Hepatocyte (in vitro differentiated cells): Measurements from ENCODE around the gene DLG3. TPM values are rescaled to one million over a fixed set of nuclear protein-coding genes. Genes with fewer than 3 reads are reported as not detected.

ENCODE experiments used
- DNase-seq: peaks from one replicate; pipeline ENCODE4 v3.0.0-alpha.2; 2016; ENCODE audit warnings: low spot score
- H2AFZ ChIP-seq: fragments of 200-600 bp; sonication (generic); 2 replicates; pipeline ENCODE4 v1.6.0; 2016; ENCODE audit warnings: antibody characterized with exemption, mild to moderate bottlenecking
- H3K27ac ChIP-seq: fragments of 200-600 bp; sonication (generic); 2 replicates; pipeline ENCODE4 v1.5.1; 2016; ENCODE audit warnings: mild to moderate bottlenecking
- H3K27me3 ChIP-seq: fragments of 200-600 bp; sonication (generic); 2 replicates; pipeline ENCODE4 v1.6.1; 2016
- H3K36me3 ChIP-seq: fragments of 200-600 bp; sonication (generic); replicated peaks from 2 replicates; pipeline ENCODE4 v1.5.1; 2016; ENCODE audit warnings: low read depth; ENCODE audit not compliant: insufficient read depth
- H3K4me1 ChIP-seq: fragments of 200-600 bp; sonication (generic); 2 replicates; pipeline ENCODE4 v1.5.1; 2016; ENCODE audit warnings: mild to moderate bottlenecking, moderate library complexity; ENCODE audit not compliant: insufficient read depth
- H3K4me2 ChIP-seq: fragments of 200-600 bp; sonication (generic); 2 replicates; pipeline ENCODE4 v1.6.0; 2016
- H3K4me3 ChIP-seq: fragments of 200-600 bp; sonication (generic); 2 replicates; pipeline ENCODE4 v1.5.1; 2016; ENCODE audit warnings: mild to moderate bottlenecking
- H3K79me2 ChIP-seq: fragments of 200-600 bp; sonication (generic); 2 replicates; pipeline ENCODE4 v1.6.0; 2017; ENCODE audit warnings: mild to moderate bottlenecking
- H3K9me2 ChIP-seq: fragments of 200-600 bp; sonication (generic); replicated peaks from 2 replicates; pipeline ENCODE4 v1.6.0; 2017; ENCODE audit warnings: mild to moderate bottlenecking; ENCODE audit not compliant: insufficient read depth
- H3K9me3 ChIP-seq: fragments of 200-600 bp; sonication (generic); 2 replicates; pipeline ENCODE4 v1.5.1; 2016; ENCODE audit warnings: low read depth, mild to moderate bottlenecking
- H4K20me1 ChIP-seq: fragments of 200-600 bp; sonication (generic); 2 replicates; pipeline ENCODE4 v1.6.0; 2016; ENCODE audit warnings: mild to moderate bottlenecking; ENCODE audit not compliant: insufficient read depth, poor library complexity, severe bottlenecking
- CTCF ChIP-seq: fragments of 200-600 bp; sonication (generic); IDR thresholded peaks from 2 replicates; pipeline ENCODE4 v1.5.1; 2016; ENCODE audit warnings: antibody characterized with exemption, mild to moderate bottlenecking; ENCODE audit not compliant: poor library complexity
- EZH2 ChIP-seq: fragments of 200-600 bp; sonication (generic); IDR thresholded peaks from 2 replicates; pipeline ENCODE4 v1.6.1; 2016; ENCODE audit warnings: antibody characterized with exemption, mild to moderate bottlenecking, borderline replicate concordance
- EZH2phosphoT487 ChIP-seq: fragments of 200-600 bp; sonication (generic); IDR thresholded peaks from one replicate; pipeline ENCODE4 v1.6.1; 2018; ENCODE audit warnings: antibody characterized with exemption, mild to moderate bottlenecking, low read depth, moderate library complexity; ENCODE audit not compliant: unreplicated experiment, severe bottlenecking
- WGBS: methylation state at CpG from one replicate; pipeline ENCODE4 v1.1.6; 2016; ENCODE audit warnings: low lambda C conversion rate; ENCODE audit errors: missing lambda C conversion rate; 5-methylcytosine and 5-hydroxymethylcytosine counted together
- polyA plus RNA-seq: library from polyadenylated mRNA; unstranded; fragments of >200 nt; fragmentation: Nextera tagmentation; extraction: Ambion mirVana; gene quantifications from 2 replicates; pipeline ENCODE4 v1.2.1, GENCODE V29; 2016
- small RNA-seq: library from RNA; depleted of rRNA; stranded (forward); fragments of <200 nt; gene quantifications from one replicate; pipeline ENCODE3, GENCODE V24; 2014
- total RNA-seq: library from RNA; depleted of rRNA; stranded (reverse); fragments of >200 nt; gene quantifications from 2 replicates; pipeline ENCODE4 v1.2.3, GENCODE V29; 2014

Gene DLG3
- total and polyA plus RNA-seq, 2 experiments from 2014 or later, result 9.6 to 17.7 TPM

- Histone ChIP-seq H3K9me3 (no peaks in the 10 kb centered on the region), H3K36me3 (no peaks in the 10 kb centered on the region), H3K27me3 (no peaks in the 10 kb centered on the region), H3K79me2 (no peaks in the 10 kb centered on the region), H4K20me1 (no peaks in the 10 kb centered on the region), H3K9me2 (no peaks in the 10 kb centered on the region), H3K4me3 (no peak overlapping the region), H3K4me2 (no peak overlapping the region), H2AFZ (no peak overlapping the region), H3K27ac (no peak overlapping the region), H3K4me1 (no peaks in the 10 kb centered on the region)
- TF ChIP-seq EZH2phosphoT487, result no peak
- no peak for TF ChIP-seq CTCF
- TF ChIP-seq EZH2, result no peak
- 51% methylated on average over 2 of the region's 2 CpGs for WGBS
- DNase-seq, result no peak
Observed at GRCh38 chrX:70554523-70554922, 109.9 kb downstream of the DLG3 start.

GRCh38 chrX:70554948-70555347, 110.3 kb downstream of the DLG3 start:
- no peaks in the 10 kb centered on the region for H4K20me1 ChIP-seq
- no peaks in the 10 kb centered on the region for H3K27me3 ChIP-seq
- H3K36me3 ChIP-seq, result no peaks in the 10 kb centered on the region

More at GRCh38 chrX:70554948-70555347, 110.3 kb downstream of the DLG3 start:
- no peak for DNase-seq
- no peaks in the 10 kb centered on the region for H3K9me2 ChIP-seq
- H2AFZ ChIP-seq, result no peak overlapping the region
- TF ChIP-seq EZH2phosphoT487 (no peak), EZH2 (no peak), CTCF (no peak)
- H3K4me1 ChIP-seq, result no peaks in the 10 kb centered on the region
- WGBS, result 66% methylated on average over 5 of the region's 5 CpGs
- no peaks in the 10 kb centered on the region for H3K79me2 ChIP-seq
- no peaks in the 10 kb centered on the region for H3K9me3 ChIP-seq
- H3K4me2 ChIP-seq, result no peak overlapping the region
- no peak overlapping the region for H3K4me3 ChIP-seq
- H3K27ac ChIP-seq, result no peak overlapping the region

Small RNA genes lying within 50 kb of the gene (small RNA-seq; reads per million reads assigned to genes)
- gene RNU4-81P (not detected), gene RNY4P23 (3.6 reads per million, percentile 91 among the genes with 10 or more reads in this experiment)

Other genes with a start within 250 kb of the DLG3 start
- not detected in 2 replicates for gene AWAT1, start 210.2 kb upstream of the DLG3 start, total RNA-seq
- not detected in 2 replicates for gene AWAT1, start 210.2 kb upstream of the DLG3 start, polyA plus RNA-seq
- gene P2RY4, start 184.6 kb upstream of the DLG3 start, total RNA-seq, result 0.87 and 3.3 TPM in 2 replicates
- gene P2RY4, start 184.6 kb upstream of the DLG3 start, polyA plus RNA-seq, result 2.0 TPM in 2 replicates
- gene ARR3, start 176.5 kb upstream of the DLG3 start, total RNA-seq, result not detected in 2 replicates
- gene ARR3, start 176.5 kb upstream of the DLG3 start, polyA plus RNA-seq, result not detected in 2 replicates
- not detected in 2 replicates for gene RAB41, start 162.7 kb upstream of the DLG3 start, total RNA-seq
- gene RAB41, start 162.7 kb upstream of the DLG3 start, polyA plus RNA-seq, result not detected in 2 replicates
- gene PDZD11, start 154.9 kb upstream of the DLG3 start, total RNA-seq, result 37.6 and 38.8 TPM in 2 replicates
- 52.5 and 57.6 TPM in 2 replicates for gene PDZD11, start 154.9 kb upstream of the DLG3 start, polyA plus RNA-seq
- gene KIF4A, start 154.7 kb upstream of the DLG3 start, total RNA-seq, result 4.8 and 6.4 TPM in 2 replicates
- 4.0 and 4.2 TPM in 2 replicates for gene KIF4A, start 154.7 kb upstream of the DLG3 start, polyA plus RNA-seq
- 1.6 TPM in 2 replicates for gene GDPD2, start 21.5 kb upstream of the DLG3 start, total RNA-seq
- gene GDPD2, start 21.5 kb upstream of the DLG3 start, polyA plus RNA-seq, result 2.2 and 2.3 TPM in 2 replicates